ENCODE results near the gene GNB5.
"Not testable (repeated sequence)": the region's sequence is repeated elsewhere in the genome, so short reads cannot be mapped to it uniquely, and the experiment has no call there.

GNB5 gene

GRCh38 chr15:52191207-52191606 lies at the start of gene GNB5:
GNB5 (minus strand) TSS chr15:52191392; CDS start chr15:52184676, 6,716 bp downstream.
- DNase-seq (ENCODE audit: low spot score) = no peak

DNA sequence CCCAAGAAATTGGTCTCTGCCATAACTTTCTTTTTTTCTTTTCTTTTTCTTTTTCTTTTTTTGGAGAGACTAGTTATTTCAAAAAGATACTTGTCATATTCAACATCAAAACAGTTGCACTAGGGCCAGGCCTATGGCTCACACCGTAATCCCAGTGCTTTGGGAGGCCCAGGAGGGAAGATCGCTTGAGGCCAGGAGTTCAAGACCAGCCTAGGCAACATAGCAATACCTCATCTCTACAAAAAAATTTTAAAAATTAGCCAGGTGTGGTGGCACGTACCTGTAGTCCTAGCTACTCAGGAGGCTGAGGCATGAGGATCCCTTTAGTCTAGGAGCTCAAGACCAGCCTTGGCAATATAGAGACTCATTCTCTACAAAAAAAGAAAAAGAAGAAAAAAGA lies 49.0 kb upstream of the GNB5 start:
- no peak for DNase-seq (ENCODE audit: low spot score)

DNA sequence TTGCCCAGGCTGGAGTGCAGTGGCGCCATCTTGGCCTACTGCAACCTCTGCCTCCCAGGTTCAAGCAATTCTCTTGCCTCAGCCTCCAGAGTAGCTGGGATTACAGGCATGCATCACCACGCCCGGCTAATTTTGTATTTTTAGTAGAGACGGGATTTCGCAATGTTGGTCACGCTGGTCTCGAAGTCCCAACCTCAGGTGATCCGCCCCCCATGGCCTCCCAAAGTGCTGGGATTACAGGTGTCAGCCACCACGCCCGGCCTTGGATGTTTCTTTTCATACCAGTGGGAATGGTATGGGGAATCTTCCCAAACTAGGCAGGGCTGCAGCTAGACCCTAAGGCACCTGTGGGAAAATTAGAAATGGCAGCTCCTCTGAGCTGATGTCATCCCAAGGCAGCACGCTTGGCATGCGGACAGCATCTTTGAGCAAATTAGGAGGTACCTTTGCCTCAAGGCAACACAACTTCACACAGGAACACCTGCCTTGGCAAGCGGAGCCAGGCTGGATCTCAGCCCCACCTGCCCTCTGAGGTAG lies 47.9 kb upstream of the GNB5 start:
- DNase-seq (ENCODE audit: low spot score) = not testable (repeated sequence)

GRCh38 chr15:52238149-52238548 lies 47.0 kb upstream of the GNB5 start:
- no peak for DNase-seq (ENCODE audit: low spot score)

GRCh38 chr15:52236013-52236412 lies 44.8 kb upstream of the GNB5 start:
- DNase-seq (ENCODE audit: low spot score) = no peak

- no peak for DNase-seq (ENCODE audit: low spot score)
Measured at GRCh38 chr15:52234596-52235541, 43.7 kb upstream of the GNB5 start.

GRCh38 chr15:52233405-52233804 lies 42.2 kb upstream of the GNB5 start:
- no peak for DNase-seq (ENCODE audit: low spot score)

DNA sequence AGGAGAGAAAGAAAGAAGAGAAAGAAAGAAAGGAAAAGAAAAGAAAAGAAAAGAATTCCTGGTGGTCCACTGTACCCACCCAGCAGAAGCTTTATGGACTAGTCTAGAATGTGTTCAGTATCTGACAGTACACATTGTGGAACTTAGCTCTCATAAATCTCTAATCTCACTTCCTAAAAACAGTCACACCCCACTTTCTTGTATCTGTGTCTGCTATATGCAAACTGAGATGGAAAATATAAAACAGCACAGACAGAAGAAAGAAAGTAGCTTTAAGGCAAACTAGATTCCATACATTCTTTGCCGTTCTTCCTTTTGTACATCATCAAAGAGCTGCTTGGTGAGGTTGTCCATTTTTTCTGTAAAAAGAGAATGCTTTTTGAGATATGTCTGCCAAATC lies 41.1 kb upstream of the GNB5 start:
- DNase-seq (ENCODE audit: low spot score) = no peak

DNA sequence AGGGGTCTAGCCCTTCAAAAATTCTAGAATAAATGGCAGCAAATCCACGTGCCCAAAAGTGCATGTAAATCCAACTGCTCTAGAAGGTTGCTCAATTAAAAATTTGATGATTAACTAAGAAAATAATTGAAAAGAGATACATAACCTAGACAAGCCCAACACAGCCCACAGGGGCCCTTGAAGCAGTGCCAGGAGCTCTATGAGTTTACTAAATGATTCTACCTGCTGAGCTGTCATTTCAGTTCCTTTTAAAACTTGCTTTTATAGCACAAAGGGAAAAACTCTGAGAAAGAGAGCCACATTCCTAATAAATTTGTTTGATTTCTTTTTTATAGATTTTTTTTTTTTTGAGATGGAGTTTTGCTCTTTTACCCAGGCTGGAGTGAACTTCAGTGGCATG lies 38.9 kb upstream of the GNB5 start:
- no peak for DNase-seq (ENCODE audit: low spot score)

DNA sequence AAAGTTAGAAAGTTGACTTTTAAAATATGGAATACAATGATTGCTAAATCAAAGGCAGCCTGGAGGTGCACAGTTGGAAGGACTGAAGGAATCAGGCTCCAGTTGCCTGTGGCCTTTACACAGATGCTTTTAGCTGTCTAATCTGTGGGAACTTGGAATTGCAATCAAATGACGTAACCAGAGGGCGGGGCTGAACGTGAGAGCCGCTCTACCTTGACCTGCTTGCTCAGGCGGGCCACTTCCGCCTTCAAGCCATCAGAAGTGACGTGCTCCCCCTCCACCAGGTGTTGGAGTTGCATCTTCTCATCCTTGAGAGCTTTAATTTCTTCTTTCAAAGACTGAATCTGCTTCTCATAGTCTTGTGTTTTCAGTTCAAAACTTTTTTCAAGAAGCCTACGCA lies 37.7 kb upstream of the GNB5 start:
- DNase-seq (ENCODE audit: low spot score) = no peak

GRCh38 chr15:52227456-52227855 lies 36.3 kb upstream of the GNB5 start:
- peak; percentile 68 for DNase-seq (ENCODE audit: low spot score)

DNA sequence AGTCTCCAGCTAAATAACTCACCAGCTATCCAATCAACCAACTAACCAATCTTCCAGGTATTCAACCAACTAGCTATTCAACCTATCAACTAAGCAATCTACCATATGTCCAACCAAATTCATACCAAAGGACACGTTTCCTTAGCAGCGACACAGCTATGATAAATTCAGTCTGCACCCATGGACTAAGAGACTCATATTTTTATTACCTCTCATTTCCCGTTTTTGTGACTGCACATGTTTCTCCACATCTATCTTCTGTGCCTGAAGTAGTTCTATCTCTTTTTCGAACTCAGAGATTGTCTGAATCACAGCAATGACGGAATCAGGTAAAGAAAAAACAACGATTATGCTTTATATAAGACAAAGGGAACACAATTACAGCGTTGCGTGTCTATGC lies 34.0 kb upstream of the GNB5 start:
- DNase-seq (ENCODE audit: low spot score) = no peak

- no peak for DNase-seq (ENCODE audit: low spot score)
Measured at GRCh38 chr15:52224211-52224610, 33.0 kb upstream of the GNB5 start.

- no peak for DNase-seq (ENCODE audit: low spot score)
Measured at GRCh38 chr15:52221730-52222129, 30.5 kb upstream of the GNB5 start.

DNA sequence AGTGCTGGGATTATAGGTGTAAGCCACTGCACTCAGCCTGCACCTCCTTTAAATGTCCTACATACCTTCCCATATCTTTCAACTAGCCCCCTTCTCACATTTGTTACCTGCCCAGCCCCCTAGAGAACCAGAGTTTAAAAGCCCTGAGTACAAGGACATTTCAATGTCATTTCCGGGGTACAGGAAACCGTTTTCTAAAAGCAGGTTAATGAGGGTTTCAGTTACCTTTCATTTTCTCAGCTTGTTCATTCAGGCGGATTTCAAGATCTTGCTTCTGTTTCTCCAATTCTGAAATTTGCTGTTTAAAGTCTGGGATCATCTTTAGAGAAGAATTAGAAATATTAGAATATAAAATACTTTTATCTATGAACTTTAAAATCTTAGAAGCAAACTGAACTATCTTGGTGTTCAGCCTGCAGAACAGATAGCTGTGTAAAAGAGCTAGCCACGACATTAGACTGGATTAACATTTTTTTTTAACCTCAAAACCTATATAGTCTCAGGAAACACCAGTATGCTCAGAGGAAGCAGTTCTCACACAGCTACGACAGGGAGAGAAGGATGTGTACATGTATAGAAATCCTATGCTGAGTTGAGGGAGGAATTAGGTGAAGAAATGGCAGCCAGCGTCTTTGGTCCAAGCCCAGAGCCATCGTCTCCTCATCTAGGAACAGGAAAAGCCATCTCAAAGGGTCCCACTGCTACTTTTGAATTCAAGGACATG lies 29.9 kb upstream of the GNB5 start:
- no peak for DNase-seq (ENCODE audit: low spot score)

DNA sequence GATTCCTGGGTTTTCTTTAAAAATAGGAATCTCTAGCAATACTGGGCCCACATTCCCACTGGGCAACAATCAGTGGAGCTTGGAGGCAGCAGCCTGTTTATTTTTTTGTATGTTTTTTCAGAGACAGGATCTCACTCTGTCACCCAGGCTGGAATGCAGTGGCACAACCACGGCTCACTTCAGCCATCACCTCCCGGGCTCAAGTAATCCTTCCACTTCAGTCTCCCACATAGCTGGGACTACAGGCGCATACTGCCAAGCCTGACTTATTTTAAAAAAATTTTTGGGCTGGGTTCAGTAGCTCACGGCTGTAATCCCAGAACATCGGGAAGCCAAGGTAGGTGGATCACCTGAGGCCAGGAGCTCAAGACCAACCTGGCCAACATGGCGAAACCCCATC lies 29.1 kb upstream of the GNB5 start:
- DNase-seq (ENCODE audit: low spot score) = no peak

- no peak for DNase-seq (ENCODE audit: low spot score)
Measured at GRCh38 chr15:52218816-52219215, 27.6 kb upstream of the GNB5 start.

- DNase-seq (ENCODE audit: low spot score) = no peak
Measured at GRCh38 chr15:52218371-52218770, 27.2 kb upstream of the GNB5 start.

GRCh38 chr15:52217186-52217585 lies 26.0 kb upstream of the GNB5 start:
- no peak for DNase-seq (ENCODE audit: low spot score)

GRCh38 chr15:52214553-52214952 lies 23.4 kb upstream of the GNB5 start:
- DNase-seq (ENCODE audit: low spot score) = no peak

GRCh38 chr15:52213206-52213605 lies 22.0 kb upstream of the GNB5 start:
- no peak for DNase-seq (ENCODE audit: low spot score)

GRCh38 chr15:52208306-52208946 lies 17.2 kb upstream of the GNB5 start:
- DNase-seq (ENCODE audit: low spot score) = peak; percentile 73

DNA sequence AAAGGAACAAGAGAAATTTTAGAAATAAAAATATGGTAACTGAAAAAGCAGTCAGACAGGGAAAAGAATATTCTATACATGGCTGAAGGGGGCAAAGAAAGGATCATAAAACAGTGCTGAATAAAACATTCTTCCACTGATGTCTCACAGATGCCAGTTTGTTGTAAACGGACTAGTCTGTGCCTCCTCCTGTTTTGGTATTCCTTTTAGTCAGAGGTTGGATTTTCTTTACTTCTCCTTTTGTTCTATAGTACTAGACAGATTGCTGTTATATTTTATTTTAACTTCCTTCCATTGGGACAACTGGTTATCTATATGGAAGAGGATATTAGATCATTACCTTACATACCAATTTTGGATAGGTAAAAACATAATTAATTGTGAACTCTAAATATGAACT lies 16.0 kb upstream of the GNB5 start:
- DNase-seq (ENCODE audit: low spot score) = no peak
